ENCODE data around the gene HEBP1. TPM values are rescaled to one million over a fixed set of nuclear protein-coding genes. Genes with fewer than 3 reads are reported as not detected.

Gene HEBP1
- total RNA-seq, 1 experiment from 2014 or later = 8.6 TPM

DNA sequence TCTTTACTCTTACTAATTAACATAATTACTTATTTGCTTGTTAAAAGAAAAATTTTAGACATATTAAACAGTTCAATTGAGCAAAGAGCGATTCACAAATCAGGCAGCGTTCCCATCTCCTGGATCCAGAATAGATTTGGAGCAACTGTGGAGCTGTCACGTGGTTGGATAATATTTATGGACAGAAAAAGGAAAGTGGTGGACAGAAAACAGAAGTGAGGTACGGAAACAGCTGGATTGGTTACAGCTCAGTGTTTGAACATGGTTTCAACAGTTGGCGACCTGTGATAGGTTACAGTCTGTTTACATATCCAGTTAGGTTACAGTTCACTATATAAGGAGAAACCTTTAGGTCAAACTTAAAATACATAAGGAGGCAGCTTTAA, 24.5 kb upstream of the HEBP1 start:
- no peak for DNase-seq (ENCODE audit: extremely low read depth, low read depth)

DNA sequence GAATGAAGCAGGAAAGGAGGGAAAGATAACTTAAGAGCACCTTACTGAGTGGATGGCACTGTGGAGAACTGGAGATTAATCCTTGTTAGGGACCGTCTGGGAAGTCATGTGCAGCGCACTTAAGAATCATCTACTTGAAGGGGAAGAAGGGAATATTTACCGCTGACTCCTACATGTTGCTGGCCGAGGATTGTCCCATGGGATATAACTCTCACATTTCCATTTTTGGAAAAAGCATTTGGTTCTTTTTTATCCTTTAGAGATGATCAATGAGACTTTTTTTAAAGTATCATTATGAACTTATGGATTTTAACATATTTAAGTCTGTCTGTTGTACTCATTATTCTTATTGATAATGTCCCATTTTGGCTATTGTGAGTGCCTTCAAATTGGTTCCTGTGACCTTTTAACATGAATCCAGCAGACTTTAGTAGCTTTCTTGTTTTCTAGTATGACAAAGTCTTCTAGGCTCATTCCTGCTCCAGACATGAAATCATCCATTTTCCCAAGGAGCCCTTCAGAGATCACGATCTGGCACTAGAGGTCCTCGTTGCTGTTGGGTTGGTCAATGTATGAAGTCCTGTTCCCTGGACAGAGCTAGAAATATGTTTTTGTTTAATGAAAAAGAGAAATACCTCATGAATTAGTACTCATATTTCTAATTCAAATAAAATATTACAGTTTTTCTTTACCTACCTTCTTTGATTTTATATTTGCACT, 23.9 kb upstream of the HEBP1 start:
- no peak for DNase-seq (ENCODE audit: extremely low read depth, low read depth)

GRCh38 chr12:13022851-13023271, 22.8 kb upstream of the HEBP1 start:
- DNase-seq (ENCODE audit: extremely low read depth, low read depth) = no peak

GRCh38 chr12:13011098-13011497, 11.0 kb upstream of the HEBP1 start:
- no peak for DNase-seq (ENCODE audit: extremely low read depth, low read depth)

- DNase-seq (ENCODE audit: extremely low read depth, low read depth) = no peak
Measured at GRCh38 chr12:13008741-13009380, 8.8 kb upstream of the HEBP1 start.

DNA sequence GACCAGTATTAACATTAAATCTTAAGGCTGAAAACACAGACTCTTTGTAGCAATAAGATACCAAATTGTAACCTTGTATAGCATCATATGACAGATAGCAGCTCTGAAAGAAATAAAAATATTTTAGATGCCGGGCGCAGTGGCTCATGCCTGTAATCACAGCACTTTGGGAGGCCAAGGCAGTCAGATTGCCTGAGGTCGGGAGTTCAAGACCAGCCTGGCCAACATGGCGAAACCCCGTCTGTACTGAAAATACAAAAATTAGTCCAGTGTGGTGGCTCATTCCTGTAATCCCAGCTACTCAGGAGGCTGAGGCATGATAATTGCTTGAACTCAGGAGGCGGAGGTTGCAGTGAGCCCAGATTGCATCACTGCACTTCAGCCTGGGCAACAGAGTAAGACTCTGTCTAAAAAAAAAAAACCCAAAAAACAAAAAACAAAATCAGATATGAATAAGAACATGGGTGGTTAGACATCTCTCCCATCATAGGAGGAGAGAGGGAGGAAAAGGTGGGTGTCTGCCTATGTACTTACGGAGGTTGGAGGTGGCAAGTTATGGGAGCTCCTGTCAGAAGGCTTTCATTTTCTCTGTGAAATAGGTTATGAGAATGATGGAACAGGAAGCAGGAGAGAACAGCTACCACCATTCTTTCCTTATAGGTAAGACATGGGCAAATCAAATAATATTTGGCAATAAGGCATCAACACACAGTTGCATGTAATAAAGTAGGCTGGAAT, 7.6 kb upstream of the HEBP1 start:
- no peak for DNase-seq (ENCODE audit: extremely low read depth, low read depth)

DNA sequence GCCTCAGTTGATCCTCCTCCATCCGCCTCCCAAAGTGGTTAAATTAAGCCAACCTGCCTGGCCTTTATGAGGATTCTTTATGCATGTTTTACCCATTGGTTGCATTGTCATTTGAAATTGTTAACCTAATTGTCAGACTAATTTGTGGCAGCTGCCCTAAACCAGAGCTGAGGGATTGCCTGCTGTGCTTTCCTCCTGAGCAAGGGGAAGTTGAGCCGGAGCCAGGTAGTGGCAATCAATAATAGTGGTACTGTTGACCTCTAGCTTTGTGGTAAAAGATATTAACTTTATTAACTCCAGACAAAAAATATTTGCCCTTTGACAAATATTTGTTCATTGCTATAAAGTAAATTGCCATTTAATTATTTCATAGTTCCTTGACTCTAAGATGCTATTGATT, 5.6 kb upstream of the HEBP1 start:
- DNase-seq (ENCODE audit: extremely low read depth, low read depth) = no peak

GRCh38 chr12:13004986-13005385, 4.9 kb upstream of the HEBP1 start:
- DNase-seq (ENCODE audit: extremely low read depth, low read depth) = no peak

DNA sequence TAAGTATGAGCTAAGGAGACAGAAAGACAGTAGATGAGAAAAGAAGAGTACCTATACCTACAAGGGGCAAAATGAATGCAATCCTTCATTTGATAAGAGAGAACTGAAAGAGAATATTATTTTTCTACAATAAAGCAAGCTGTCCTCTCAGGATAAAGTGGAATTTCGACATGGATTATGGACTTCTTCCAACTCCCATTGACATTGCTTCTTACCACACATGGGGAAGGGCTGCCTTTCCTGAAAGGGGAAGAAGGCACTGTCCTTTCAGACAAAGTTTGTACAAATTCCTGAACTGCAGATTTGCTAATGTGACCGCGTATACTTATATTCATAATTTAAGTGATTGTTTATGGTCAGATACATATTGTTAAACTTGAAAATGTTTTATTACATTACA, 4.3 kb upstream of the HEBP1 start:
- no peak for DNase-seq (ENCODE audit: extremely low read depth, low read depth)

GRCh38 chr12:13002301-13003097, 2.4 kb upstream of the HEBP1 start:
- DNase-seq (ENCODE audit: extremely low read depth, low read depth) = no peak

DNA sequence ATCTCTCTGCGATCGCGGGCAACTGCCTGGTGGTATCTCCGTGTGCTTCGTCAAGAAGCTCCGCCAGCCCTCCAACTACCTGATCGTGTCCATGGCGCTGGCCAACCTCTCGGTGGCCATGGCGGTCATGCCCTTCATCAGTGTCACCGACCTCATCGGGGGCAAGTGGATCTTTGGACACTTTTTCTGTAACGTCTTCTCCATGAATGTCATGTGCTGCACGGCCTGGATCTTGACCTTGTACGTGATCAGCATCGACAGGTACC, 1.6 kb upstream of the HEBP1 start:
- no peak for DNase-seq (ENCODE audit: extremely low read depth, low read depth)

DNA sequence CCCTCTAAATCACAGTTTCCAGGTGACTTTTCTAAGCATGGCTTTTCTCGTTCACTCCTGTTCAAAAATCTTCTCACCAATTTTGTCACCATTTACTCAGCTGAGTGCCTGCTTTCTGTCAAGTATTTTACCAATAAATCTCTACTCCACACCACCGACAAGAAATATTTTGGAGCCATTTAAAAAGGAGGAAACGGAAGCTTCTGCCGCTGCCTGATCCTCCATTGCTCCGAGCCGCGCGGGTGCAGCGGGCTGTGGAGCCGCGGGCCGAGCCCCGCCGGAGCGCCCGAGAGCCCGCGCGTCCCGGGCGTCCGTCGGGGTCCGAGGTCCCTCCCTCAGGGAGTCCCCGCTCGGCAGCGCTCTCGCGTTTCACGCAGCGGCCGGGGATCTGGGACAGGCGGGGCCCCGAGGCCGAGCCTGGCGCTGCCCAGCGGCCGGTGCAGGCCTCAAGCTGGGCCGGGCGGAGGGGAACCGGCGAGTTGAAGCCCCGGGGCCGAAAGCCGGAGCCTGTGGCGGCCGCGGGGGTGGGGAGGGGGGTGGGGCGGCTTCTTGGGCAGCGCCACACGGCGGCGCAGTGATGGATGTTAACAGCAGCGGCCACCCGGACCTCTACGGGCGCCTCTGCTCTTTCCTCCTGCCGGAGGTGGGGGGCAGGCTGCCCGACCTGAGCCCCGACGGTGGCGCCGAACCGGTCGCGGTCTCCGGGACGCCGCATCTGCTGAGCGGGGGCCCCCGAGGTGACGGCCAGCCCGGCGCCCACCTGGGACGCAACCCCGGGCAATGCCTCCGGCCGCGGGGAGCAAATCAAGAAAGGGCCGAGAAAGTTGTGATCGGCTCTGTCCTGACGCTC, 1.1 kb upstream of the HEBP1 start:
- DNase-seq (ENCODE audit: extremely low read depth, low read depth) = no peak

DNA sequence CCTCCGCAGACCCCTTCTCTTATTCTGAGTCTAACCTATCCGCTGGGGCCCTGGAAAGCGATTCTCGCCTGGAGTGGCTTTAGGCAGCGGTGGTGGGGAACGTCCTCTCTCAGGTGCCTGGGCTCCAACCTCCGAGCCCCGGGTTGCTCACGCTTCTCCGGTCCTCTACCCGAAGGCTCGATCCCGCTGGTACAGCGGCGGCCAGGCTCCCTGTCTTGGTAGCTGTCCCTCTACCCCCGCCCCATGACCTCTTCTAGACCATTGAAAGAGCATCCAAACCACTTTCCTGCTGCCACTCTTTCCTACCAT, 505 bp upstream of the HEBP1 start:
- no peak for DNase-seq (ENCODE audit: extremely low read depth, low read depth)

DNA sequence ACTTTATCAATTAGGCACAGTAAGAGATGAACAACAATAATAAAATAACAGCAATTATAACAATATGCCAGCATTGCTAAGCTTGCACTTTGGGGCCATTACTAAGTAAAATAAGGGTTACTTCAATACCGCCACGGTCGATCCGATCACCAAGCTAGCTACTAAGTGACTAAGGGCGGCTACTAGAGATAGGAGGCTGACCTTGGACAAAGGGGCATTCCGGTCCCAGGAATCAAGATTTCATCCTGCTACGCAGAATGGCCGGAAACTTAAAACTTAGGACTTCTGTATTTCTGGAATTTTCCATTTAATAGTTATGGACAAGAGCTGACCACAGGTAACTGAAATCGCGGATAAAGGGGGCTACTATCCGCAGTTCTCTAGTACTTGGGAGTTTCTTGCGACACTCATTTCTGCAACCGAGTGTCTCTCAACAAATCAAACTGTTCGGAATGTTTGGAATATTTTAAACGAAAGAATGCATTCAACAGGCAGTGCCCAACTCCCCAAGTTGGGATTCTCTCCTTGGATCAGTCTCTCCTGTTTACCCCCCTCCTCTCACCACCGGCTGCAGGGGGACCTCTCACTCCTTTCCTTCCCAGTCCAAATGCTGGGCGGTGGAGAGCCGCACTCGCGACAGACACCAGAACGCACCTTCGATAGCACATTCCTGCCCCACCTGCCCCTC, 650 bp downstream of the HEBP1 start:
- no peak for DNase-seq (ENCODE audit: extremely low read depth, low read depth)

DNA sequence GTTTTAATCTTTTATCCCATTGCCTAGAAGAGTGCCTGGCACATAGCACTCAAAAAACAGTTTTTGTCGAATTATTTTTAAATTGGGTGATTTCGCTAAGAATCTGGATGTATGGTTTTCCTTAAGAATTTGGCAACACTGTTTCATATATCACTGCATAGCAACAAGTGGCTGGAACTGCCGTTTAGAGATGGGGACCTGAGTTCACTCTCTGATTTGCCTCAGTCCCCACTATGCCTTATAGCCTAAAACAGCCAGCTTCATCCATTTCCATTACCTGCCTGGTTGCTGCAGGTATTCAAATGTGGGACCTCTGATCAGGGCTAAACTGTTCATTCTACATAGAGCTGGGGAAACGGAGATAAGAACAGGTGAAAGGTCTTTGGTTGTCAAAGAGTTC, 1.8 kb downstream of the HEBP1 start:
- DNase-seq (ENCODE audit: extremely low read depth, low read depth) = no peak

GRCh38 chr12:12997734-12998133, 2.3 kb downstream of the HEBP1 start:
- DNase-seq (ENCODE audit: extremely low read depth, low read depth) = no peak

- DNase-seq (ENCODE audit: extremely low read depth, low read depth) = no peak
Measured at GRCh38 chr12:12997156-12997555, 2.9 kb downstream of the HEBP1 start.

GRCh38 chr12:12996209-12996608, 3.9 kb downstream of the HEBP1 start:
- no peak for DNase-seq (ENCODE audit: extremely low read depth, low read depth)

- DNase-seq (ENCODE audit: extremely low read depth, low read depth) = no peak
Measured at GRCh38 chr12:12995088-12995487, 5.0 kb downstream of the HEBP1 start.

DNA sequence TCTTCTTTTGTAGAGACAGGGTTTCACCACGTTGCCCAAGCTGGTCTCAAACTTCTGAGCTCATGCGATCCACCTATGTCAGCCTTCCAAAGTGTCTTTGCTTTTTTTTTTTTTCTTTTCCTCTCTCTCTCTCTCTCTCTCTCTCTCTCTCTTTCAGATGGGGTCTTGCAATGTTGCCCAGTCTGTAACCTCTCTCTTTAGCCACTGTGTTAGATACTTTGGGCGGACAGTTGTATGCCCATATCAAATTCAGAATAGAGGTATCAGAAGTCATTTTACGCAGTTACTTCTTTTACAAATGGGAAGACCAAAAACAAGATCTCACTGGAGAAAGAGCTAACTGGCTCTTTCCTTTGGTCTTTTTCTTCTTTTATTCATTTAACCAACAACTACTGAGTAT, 6.7 kb downstream of the HEBP1 start:
- no peak for DNase-seq (ENCODE audit: extremely low read depth, low read depth)

Data from NCI-H460 (cell line).